Endothelial cell of umbilical vein (primary cell): ENCODE results near the gene SYNE1. TPM values are rescaled to one million over a fixed set of nuclear protein-coding genes. Genes with fewer than 3 reads are reported as not detected.

Experiments
- BruUV-seq: library from RNA; stranded (reverse); fragments of 400-500 nt; replicated peaks from 2 replicates; lab custom pipeline; 2021; lab: Mats Ljungman, UMichigan
- CTCF ChIA-PET: fragments of 300-600, 350-600 bp; sonication (Branson Sonifier 250); formaldehyde crosslinking; loops from one replicate; lab custom pipeline; 2021; ENCODE audit warnings: antibody characterized with exemption, inconsistent platforms; lab: Charles Lee
- POLR2A ChIA-PET: fragments of 300-600, 350-600 bp; sonication (Branson Sonifier 250); formaldehyde crosslinking; loops from one replicate; lab custom pipeline; 2021; ENCODE audit warnings: antibody characterized with exemption, inconsistent platforms; lab: Charles Lee
- DNase-seq: peaks from one replicate; pipeline ENCODE4 v3.0.0-alpha.2; 2011; ENCODE audit warnings: low read depth, low spot score
- FAIRE-seq: peaks from 2 replicates; lab custom pipeline; 2011; peaks lifted over from hg19 to GRCh38; lab: Jason Lieb, UNC
- H2AFZ ChIP-seq: 2 replicates; pipeline ENCODE4 v1.6.0; 2012; ENCODE audit warnings: low read depth, low read length, control low read depth, inconsistent platforms
- H3K27ac ChIP-seq: 2 replicates; pipeline ENCODE4 v1.5.1; 2011; ENCODE audit warnings: low read depth, mild to moderate bottlenecking, control low read depth, low read length, moderate library complexity; ENCODE audit not compliant: insufficient read depth
- H3K27me3 ChIP-seq, 2 experiments: 2 replicates each; pipeline versions ENCODE4 v1.6.0 to v1.6.1; 2011; ENCODE audit warnings: low read length in 2 of 2, mixed read lengths in 1 of 2; ENCODE audit not compliant: control insufficient read depth in 2 of 2, insufficient read depth in 2 of 2
- H3K36me3 ChIP-seq, 2 experiments: 2 replicates in 1 of 2; 3 replicates in 1 of 2; pipeline ENCODE4 v1.5.1; 2011; ENCODE audit warnings: low read length in 2 of 2, mild to moderate bottlenecking in 1 of 2, moderate library complexity in 1 of 2; ENCODE audit not compliant: control insufficient read depth in 2 of 2, insufficient read depth in 2 of 2; ENCODE audit errors: extremely low read depth in 1 of 2
- H3K4me1 ChIP-seq: 3 replicates; pipeline ENCODE4 v1.5.1; 2011; ENCODE audit warnings: mild to moderate bottlenecking, low read length; ENCODE audit not compliant: control insufficient read depth, insufficient read depth; ENCODE audit errors: extremely low read depth
- H3K4me2 ChIP-seq: 2 replicates; pipeline ENCODE4 v1.6.1; 2011; ENCODE audit warnings: low read length, control low read depth, mixed read lengths; ENCODE audit not compliant: insufficient read depth
- H3K4me3 ChIP-seq, 3 experiments: fragments of 200-600 bp in 1 of 3; sonication (generic), shearing (Covaris generic) in 1 of 3; replicated peaks in 1 of 3; 2 replicates each; pipeline ENCODE4 v1.5.1; 2011 to 2016; ENCODE audit warnings: control low read depth in 3 of 3, low read length in 3 of 3, mild to moderate bottlenecking in 2 of 3, inconsistent platforms in 1 of 3, low read depth in 1 of 3, moderate library complexity in 1 of 3; ENCODE audit not compliant: insufficient read depth in 1 of 3
- H3K79me2 ChIP-seq: 2 replicates; pipeline ENCODE4 v1.6.0; 2012; ENCODE audit warnings: low read length, inconsistent platforms; ENCODE audit not compliant: control insufficient read depth, insufficient read depth
- H3K9ac ChIP-seq: replicated peaks from 2 replicates; pipeline ENCODE3; 2011; ENCODE audit warnings: low read length, control low read depth; ENCODE audit not compliant: insufficient read depth; ENCODE audit errors: extremely low read depth
- H3K9me1 ChIP-seq: replicated peaks from 3 replicates; pipeline ENCODE4 v1.6.0; 2011; ENCODE audit warnings: mild to moderate bottlenecking, low read length; ENCODE audit not compliant: control insufficient read depth, insufficient read depth; ENCODE audit errors: extremely low read depth
- H3K9me3 ChIP-seq: replicated peaks from 2 replicates; pipeline ENCODE4 v1.5.1; 2012; ENCODE audit warnings: low read length, inconsistent platforms; ENCODE audit not compliant: control insufficient read depth, insufficient read depth
- H4K20me1 ChIP-seq: replicated peaks from 2 replicates; pipeline ENCODE3; 2011; ENCODE audit warnings: mild to moderate bottlenecking, low read length; ENCODE audit not compliant: control insufficient read depth, insufficient read depth; ENCODE audit errors: extremely low read depth
- EZH2 ChIP-seq: IDR thresholded peaks from 2 replicates; pipeline ENCODE4 v1.6.1; 2012; ENCODE audit warnings: borderline replicate concordance, low read depth, mild to moderate bottlenecking, moderate library complexity, low read length, inconsistent platforms; ENCODE audit not compliant: severe bottlenecking
- FOS ChIP-seq: IDR thresholded peaks from 2 replicates; pipeline ENCODE4 v1.6.1; 2011; ENCODE audit warnings: mild to moderate bottlenecking, low read length, moderate library complexity, borderline replicate concordance; ENCODE audit not compliant: insufficient read depth
- GATA2 ChIP-seq: IDR thresholded peaks from 2 replicates; pipeline ENCODE4 v1.7.0; 2011; ENCODE audit warnings: low read depth, mild to moderate bottlenecking, moderate library complexity, mixed read lengths, low read length; ENCODE audit not compliant: insufficient read length, insufficient read depth
- JUN ChIP-seq: IDR thresholded peaks from 2 replicates; pipeline ENCODE4 v1.6.1; 2011; ENCODE audit warnings: borderline replicate concordance, low read depth; ENCODE audit not compliant: insufficient read length, insufficient read depth
- MYC ChIP-seq: IDR thresholded peaks from one replicate; pipeline ENCODE4 v1.6.1; 2011; ENCODE audit warnings: mild to moderate bottlenecking, low read depth, low read length
- POLR2A ChIP-seq: IDR thresholded peaks from 2 replicates; pipeline ENCODE4 v1.6.1; 2012; ENCODE audit warnings: low read depth, mild to moderate bottlenecking, control low read depth, low read length
- POLR2AphosphoS5 ChIP-seq: IDR thresholded peaks from 2 replicates; pipeline ENCODE4 v1.6.1; 2012; ENCODE audit warnings: low read depth, mild to moderate bottlenecking, control low read depth, low read length, moderate library complexity; ENCODE audit not compliant: insufficient read depth
- dilution Hi-C: fragments of 300-500 bp; cut with MboI; formaldehyde crosslinking; loops from one replicate; pipeline ENCODE4 v1.15.0; 2019; ENCODE audit warnings: low sequenced_read_pairs; ENCODE audit not compliant: extremely low pct_ligation_motif_present
- intact Hi-C: fragments of 100-400 bp; cut with micrococcal nuclease; formaldehyde crosslinking; loops from one replicate; pipeline ENCODE4 v1.10.0; 2022
- polyA plus RNA-seq, 4 experiments: library from polyadenylated mRNA; depleted of rRNA in 3 of 4; stranded (reverse) in 3 of 4; unstranded in 1 of 4; fragments of >200 nt; gene quantifications; 2 replicates each; pipeline versions ENCODE4 v1.2.1 to v1.2.3, GENCODE V29; 2011 to 2012; ENCODE audit warnings: missing spikeins in 1 of 4
- total RNA-seq: library from RNA; stranded (reverse); gene quantifications from 2 replicates; pipeline ENCODE4 v1.2.3, GENCODE V29; 2021
- TF ChIP-seq, protein P1 (sequence below): IDR thresholded peaks from 2 replicates; pipeline ENCODE4 v1.6.1; 2011; ENCODE audit not compliant: insufficient read depth, insufficient read length
- TF ChIP-seq, protein P2 (sequence below), 2 donors: IDR thresholded peaks; 1 replicate in 1 of 2; 2 replicates in 1 of 2; pipeline ENCODE4 v1.5.1; 2011; ENCODE audit warnings: low read length in 2 of 2, mild to moderate bottlenecking in 2 of 2, moderate library complexity in 2 of 2, control low read depth in 1 of 2, inconsistent platforms in 1 of 2, low read depth in 1 of 2; ENCODE audit not compliant: insufficient read depth in 1 of 2; ENCODE audit errors: extremely low read depth in 1 of 2

The SYNE1 gene
- total and polyA plus RNA-seq, 2 donors (not counting 3 experiments of a cell fraction or from before 2014, with no cell fraction given): 26.5 to 52.3 TPM

DNA sequence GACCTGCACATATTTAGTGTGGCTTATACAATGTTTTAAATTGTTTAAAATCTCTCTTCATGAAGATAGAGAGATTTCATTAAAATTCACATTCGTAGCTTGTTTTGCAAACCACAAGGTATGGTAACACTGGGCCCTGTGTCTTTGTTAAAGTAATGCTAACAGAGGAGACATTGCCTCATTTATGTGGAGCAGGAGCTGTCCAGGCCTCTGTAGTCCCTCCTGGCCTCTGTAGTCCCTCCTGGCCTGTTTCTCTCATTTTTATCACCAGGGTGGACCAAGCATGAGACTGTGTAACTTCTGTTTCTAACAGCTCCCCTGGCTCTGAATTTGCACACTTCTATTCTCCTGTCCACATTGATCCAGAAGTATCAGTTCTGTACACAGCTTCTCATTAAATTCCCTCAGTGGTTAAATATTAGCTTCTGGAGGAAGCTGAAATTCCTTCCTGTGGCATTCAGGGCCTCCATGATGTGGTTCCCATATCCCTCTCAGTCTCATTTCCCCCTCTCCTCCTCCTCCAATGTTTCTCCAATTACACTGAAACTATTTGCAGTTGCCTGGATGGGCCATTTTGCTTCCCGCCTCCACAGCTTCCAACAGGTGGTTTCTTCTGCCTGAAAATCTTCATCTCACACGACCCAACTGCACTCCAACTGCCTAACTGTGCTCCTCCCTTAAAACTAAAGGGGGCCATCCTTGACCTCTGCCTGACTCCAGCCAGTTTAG is 340.4 kb downstream of the SYNE1 start:
- Histone ChIP-seq H3K9me1 (peaks cover 3% of the 10 kb centered on the region), H3K9me3 (no peaks in the 10 kb centered on the region), H3K79me2 (no peaks in the 10 kb centered on the region), H4K20me1 (no peaks in the 10 kb centered on the region), H3K4me3 (no peak overlapping the region), H3K27ac (no peak overlapping the region), H3K4me2 (no peak overlapping the region), H3K4me1 (peaks cover 7% of the 10 kb centered on the region), H3K9ac (no peak overlapping the region), H3K36me3 (peaks cover 0 to 9% of the 10 kb centered on the region in 2 experiments), H2AFZ (no peak overlapping the region), H3K27me3 (no peaks in the 10 kb centered on the region)
- TF ChIP-seq FOS: no peak
- no peak for TF ChIP-seq MYC
- TF ChIP-seq, protein P1, sequence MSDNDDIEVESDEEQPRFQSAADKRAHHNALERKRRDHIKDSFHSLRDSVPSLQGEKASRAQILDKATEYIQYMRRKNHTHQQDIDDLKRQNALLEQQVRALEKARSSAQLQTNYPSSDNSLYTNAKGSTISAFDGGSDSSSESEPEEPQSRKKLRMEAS: no peak
- no peak for TF ChIP-seq POLR2AphosphoS5
- TF ChIP-seq, protein P2, sequence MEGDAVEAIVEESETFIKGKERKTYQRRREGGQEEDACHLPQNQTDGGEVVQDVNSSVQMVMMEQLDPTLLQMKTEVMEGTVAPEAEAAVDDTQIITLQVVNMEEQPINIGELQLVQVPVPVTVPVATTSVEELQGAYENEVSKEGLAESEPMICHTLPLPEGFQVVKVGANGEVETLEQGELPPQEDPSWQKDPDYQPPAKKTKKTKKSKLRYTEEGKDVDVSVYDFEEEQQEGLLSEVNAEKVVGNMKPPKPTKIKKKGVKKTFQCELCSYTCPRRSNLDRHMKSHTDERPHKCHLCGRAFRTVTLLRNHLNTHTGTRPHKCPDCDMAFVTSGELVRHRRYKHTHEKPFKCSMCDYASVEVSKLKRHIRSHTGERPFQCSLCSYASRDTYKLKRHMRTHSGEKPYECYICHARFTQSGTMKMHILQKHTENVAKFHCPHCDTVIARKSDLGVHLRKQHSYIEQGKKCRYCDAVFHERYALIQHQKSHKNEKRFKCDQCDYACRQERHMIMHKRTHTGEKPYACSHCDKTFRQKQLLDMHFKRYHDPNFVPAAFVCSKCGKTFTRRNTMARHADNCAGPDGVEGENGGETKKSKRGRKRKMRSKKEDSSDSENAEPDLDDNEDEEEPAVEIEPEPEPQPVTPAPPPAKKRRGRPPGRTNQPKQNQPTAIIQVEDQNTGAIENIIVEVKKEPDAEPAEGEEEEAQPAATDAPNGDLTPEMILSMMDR (IDR thresholded peaks at IDR 0.05; ENCODE audit: extremely low read depth in 1 of 2, insufficient read depth in 1 of 2, low read depth in 1 of 2, low read length in 2 of 2): no peak
- no peak for TF ChIP-seq POLR2A
- no peak for TF ChIP-seq JUN
- TF ChIP-seq GATA2: no peak
- TF ChIP-seq EZH2: no peak
- dilution Hi-C loops: no loop called here
- intact Hi-C loops: no loop called here
- POLR2A ChIA-PET: no interaction called here
- DNase-seq (no peak), FAIRE-seq (no peak)
- BruUV-seq: no TSS peak
- CTCF ChIA-PET: interaction anchor here (0.6 to 2.8 kb wide), 8 partner anchors 9 to 661 kb away, joined by 3 to 24 read pairs (median 5); no protein-coding TSS in a partner anchor
